Activated T-cell treated with anti-CD3 and anti-CD28 coated beads, Interleukin-2, amount 50 U/mL, for 24 hours (primary cell): ENCODE data around the gene RASA3.
A peak's percentile ranks its signal among the peaks of the same experiment; 100 is the strongest.
"Not testable (repeated sequence)": the region's sequence is repeated elsewhere in the genome, so short reads cannot be mapped to it uniquely, and the experiment has no call there.

Source experiments
- DNase-seq: peaks from one replicate; pipeline ENCODE4 v3.0.0-alpha.2; 2020
- H3K27ac Mint-ChIP-seq: 2 replicates; pipeline ENCODE4 v1.8.0; 2020; ENCODE audit warnings: mild to moderate bottlenecking, mixed read lengths
- H3K27me3 Mint-ChIP-seq: 2 replicates; pipeline ENCODE4 v1.8.0; 2020; ENCODE audit warnings: mixed read lengths
- H3K36me3 Mint-ChIP-seq: 2 replicates; pipeline ENCODE4 v1.8.0; 2020; ENCODE audit warnings: low read depth, mixed read lengths
- H3K4me1 Mint-ChIP-seq: 2 replicates; pipeline ENCODE4 v1.8.0; 2020; ENCODE audit warnings: low read depth, mixed read lengths
- H3K4me3 Mint-ChIP-seq: 2 replicates; pipeline ENCODE4 v1.8.0; 2020; ENCODE audit warnings: mild to moderate bottlenecking, moderate library complexity, mixed read lengths
- H3K9me3 Mint-ChIP-seq: 2 replicates; pipeline ENCODE4 v1.8.0; 2020; ENCODE audit warnings: mixed read lengths

Gene RASA3

GRCh38 chr13:114022309-114022669 lies 110.1 kb downstream of the RASA3 start:
- H3K27ac Mint-ChIP-seq = peak overlapping the region; percentile 53
- H3K27me3 Mint-ChIP-seq = no peaks in the 10 kb centered on the region
- peaks cover 76% of the 10 kb centered on the region for H3K36me3 Mint-ChIP-seq
- H3K9me3 Mint-ChIP-seq = no peaks in the 10 kb centered on the region
- no peak for DNase-seq
- no peak overlapping the region for H3K4me3 Mint-ChIP-seq
- no peaks in the 10 kb centered on the region for H3K4me1 Mint-ChIP-seq

- Mint-ChIP-seq H3K27me3 (no peaks in the 10 kb centered on the region), H3K27ac (peak overlapping the region; percentile 53), H3K4me3 (no peak overlapping the region), H3K9me3 (no peaks in the 10 kb centered on the region), H3K36me3 (peaks cover 77% of the 10 kb centered on the region), H3K4me1 (peaks cover 2% of the 10 kb centered on the region)
- no peak for DNase-seq
These were observed 110.7 kb downstream of the RASA3 start for GRCh38 chr13:114021464-114022308.

DNA sequence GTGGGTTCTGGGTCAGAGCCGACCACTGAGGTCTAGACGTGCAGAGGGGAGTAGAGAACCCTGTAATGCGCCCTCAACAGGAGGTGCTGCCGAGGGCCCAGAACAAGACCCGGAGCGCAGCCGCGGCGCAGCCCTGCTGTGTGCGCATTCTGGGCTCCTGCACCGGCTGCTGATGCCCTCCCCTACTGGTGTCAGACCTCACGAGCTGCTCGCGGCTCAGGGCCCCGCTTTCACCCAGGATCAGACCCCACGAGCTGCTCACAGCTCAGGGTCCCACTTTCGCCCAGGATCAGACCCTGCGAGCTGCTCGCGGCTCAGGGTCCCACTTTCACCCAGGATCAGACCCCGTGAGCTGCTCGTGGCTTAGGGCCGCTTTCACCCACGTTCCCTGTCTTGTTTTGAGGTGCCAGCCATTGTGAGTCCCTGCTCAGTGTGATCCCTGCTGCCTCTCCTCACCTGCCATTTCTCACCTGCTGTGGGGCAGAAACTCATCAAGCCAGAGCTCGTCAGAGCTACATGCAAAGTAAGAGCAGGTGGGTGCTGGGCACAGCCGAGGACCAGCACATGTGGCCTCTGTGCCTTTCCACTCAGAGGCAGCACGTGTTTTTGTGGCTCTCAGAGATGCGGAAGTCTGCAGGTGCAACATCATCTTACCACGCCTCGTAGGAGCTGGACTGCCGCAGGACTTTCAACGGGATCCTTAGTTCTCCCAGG lies 111.5 kb downstream of the RASA3 start:
- H3K36me3 Mint-ChIP-seq = peaks cover 77% of the 10 kb centered on the region
- H3K27me3 Mint-ChIP-seq = no peaks in the 10 kb centered on the region
- peak overlapping the region; percentile 52 for H3K27ac Mint-ChIP-seq
- no peak for DNase-seq
- H3K9me3 Mint-ChIP-seq = no peaks in the 10 kb centered on the region
- H3K4me1 Mint-ChIP-seq = peaks cover 10% of the 10 kb centered on the region
- H3K4me3 Mint-ChIP-seq = no peak overlapping the region

GRCh38 chr13:114020134-114020533 lies 112.3 kb downstream of the RASA3 start:
- not testable (repeated sequence) for DNase-seq, H3K4me3 Mint-ChIP-seq, H3K27me3 Mint-ChIP-seq, H3K9me3 Mint-ChIP-seq
- Mint-ChIP-seq H3K27ac (peak overlapping the region; percentile 52), H3K4me1 (peaks cover 13% of the 10 kb centered on the region), H3K36me3 (peaks cover 75% of the 10 kb centered on the region)

DNA sequence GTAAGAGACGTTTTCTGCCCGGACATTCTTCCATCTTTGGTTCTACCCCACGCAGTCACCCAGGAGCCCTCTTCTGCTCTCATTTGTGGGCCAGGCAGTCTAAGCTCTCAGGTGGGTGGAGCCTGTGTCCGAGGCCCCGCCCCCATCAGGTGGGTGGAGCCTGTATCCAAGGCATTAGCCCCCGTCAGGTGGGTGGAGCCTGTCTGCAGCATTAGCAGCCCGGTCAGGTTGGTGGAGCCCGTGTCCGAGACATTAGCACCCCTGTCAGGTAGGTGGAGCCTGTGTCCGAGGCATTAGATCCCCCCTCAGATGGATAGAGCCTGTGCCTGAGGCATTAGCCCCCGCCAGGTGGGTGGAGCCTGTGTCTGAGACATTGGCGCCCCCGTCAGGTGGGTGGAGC lies 113.1 kb downstream of the RASA3 start:
- H3K4me3 Mint-ChIP-seq = no peak overlapping the region
- peak overlapping the region; percentile 40 for H3K27ac Mint-ChIP-seq
- H3K36me3 Mint-ChIP-seq = peaks cover 74% of the 10 kb centered on the region
- peaks cover 13% of the 10 kb centered on the region for H3K4me1 Mint-ChIP-seq
- peak; percentile 72 for DNase-seq
- H3K27me3 Mint-ChIP-seq = no peaks in the 10 kb centered on the region
- H3K9me3 Mint-ChIP-seq = no peaks in the 10 kb centered on the region

DNA sequence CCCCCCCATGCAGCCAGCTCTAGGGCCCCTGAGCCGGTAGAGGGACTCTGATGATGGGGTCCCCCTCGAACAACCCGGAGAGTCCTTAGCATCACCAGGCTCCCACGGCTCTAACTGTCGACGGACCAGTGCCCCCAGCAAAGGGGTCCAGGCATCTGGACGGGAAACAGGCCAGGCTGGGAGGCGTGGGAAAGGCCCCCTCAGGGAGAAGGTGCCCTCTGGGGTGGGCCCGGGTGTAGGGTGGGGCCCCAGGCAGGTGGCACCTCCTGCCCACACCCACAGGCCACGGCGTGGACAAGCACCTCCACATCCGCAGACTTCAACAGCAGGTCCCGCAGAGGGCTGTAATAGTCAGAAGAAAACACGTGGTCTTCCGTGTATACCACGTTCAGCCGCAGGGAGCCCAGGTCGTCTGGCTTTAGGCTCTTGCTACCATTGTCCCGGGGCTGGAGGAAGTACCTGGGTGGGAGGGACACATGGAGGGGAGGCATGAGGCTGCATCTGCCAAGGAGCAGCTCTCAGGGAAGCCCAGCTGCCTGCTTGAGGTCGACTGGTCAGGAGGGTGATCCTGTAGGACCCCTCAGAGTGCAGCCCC lies 113.9 kb downstream of the RASA3 start:
- Mint-ChIP-seq H3K27me3 (no peaks in the 10 kb centered on the region), H3K4me3 (no peak overlapping the region), H3K4me1 (peaks cover 13% of the 10 kb centered on the region), H3K27ac (peak overlapping the region; percentile 33), H3K36me3 (peaks cover 67% of the 10 kb centered on the region), H3K9me3 (no peaks in the 10 kb centered on the region)
- no peak for DNase-seq

DNA sequence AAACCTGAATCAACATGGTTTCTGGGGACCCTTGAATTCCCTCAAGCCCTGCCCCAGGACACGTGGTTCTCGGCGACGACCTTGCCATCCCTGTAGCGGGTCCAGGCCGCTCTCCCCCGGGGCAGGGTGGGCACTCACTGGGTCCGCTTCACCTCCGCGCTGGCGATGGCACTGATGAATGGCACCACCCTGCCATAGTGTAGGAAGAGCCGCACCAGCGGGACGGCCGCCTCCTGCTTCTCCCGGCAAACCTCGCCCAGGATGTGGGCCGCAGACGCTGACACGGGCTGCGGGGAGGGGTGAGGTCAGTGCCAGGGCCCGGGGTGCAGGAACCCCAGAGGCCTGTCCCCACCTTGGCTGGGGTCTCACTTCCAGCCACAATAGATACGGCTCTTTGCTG lies 114.5 kb downstream of the RASA3 start:
- Mint-ChIP-seq H3K27me3 (no peaks in the 10 kb centered on the region), H3K4me3 (no peak overlapping the region), H3K4me1 (peaks cover 13% of the 10 kb centered on the region), H3K9me3 (no peaks in the 10 kb centered on the region), H3K36me3 (peaks cover 62% of the 10 kb centered on the region), H3K27ac (peak overlapping the region; percentile 33)
- DNase-seq = no peak

GRCh38 chr13:114017028-114017630 lies 115.3 kb downstream of the RASA3 start:
- Mint-ChIP-seq H3K9me3 (no peaks in the 10 kb centered on the region), H3K4me1 (peaks cover 13% of the 10 kb centered on the region), H3K36me3 (peaks cover 57% of the 10 kb centered on the region), H3K27ac (peak overlapping the region; percentile 90), H3K4me3 (no peak overlapping the region), H3K27me3 (no peaks in the 10 kb centered on the region)
- no peak for DNase-seq

GRCh38 chr13:114016321-114017027 lies 115.9 kb downstream of the RASA3 start:
- H3K4me3 Mint-ChIP-seq = no peak overlapping the region
- peak overlapping the region; percentile 90 for H3K27ac Mint-ChIP-seq
- H3K36me3 Mint-ChIP-seq = peaks cover 52% of the 10 kb centered on the region
- H3K4me1 Mint-ChIP-seq = peaks cover 13% of the 10 kb centered on the region
- H3K9me3 Mint-ChIP-seq = no peaks in the 10 kb centered on the region
- no peaks in the 10 kb centered on the region for H3K27me3 Mint-ChIP-seq
- no peak for DNase-seq

DNA sequence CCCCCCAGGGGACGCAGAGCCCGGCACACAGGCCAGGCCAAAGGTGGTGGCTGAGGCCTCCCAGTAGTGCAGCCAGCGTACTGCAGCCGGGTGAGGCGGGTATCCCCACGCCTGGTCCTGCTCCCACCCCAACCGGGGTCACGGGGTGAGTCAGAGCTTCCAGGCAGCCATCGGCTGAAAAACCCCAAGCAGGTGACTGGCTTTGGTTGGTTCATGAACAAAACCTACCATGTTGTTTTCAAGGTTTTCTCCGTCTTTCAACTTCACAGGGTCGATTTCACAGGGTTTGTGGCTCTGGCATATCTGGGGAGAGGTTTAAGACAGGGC lies 116.5 kb downstream of the RASA3 start:
- peak overlapping the region; percentile 90 for H3K27ac Mint-ChIP-seq
- H3K36me3 Mint-ChIP-seq = peaks cover 52% of the 10 kb centered on the region
- H3K27me3 Mint-ChIP-seq = no peaks in the 10 kb centered on the region
- no peak for DNase-seq
- peaks cover 16% of the 10 kb centered on the region for H3K4me1 Mint-ChIP-seq
- H3K9me3 Mint-ChIP-seq = no peaks in the 10 kb centered on the region
- no peak overlapping the region for H3K4me3 Mint-ChIP-seq

DNA sequence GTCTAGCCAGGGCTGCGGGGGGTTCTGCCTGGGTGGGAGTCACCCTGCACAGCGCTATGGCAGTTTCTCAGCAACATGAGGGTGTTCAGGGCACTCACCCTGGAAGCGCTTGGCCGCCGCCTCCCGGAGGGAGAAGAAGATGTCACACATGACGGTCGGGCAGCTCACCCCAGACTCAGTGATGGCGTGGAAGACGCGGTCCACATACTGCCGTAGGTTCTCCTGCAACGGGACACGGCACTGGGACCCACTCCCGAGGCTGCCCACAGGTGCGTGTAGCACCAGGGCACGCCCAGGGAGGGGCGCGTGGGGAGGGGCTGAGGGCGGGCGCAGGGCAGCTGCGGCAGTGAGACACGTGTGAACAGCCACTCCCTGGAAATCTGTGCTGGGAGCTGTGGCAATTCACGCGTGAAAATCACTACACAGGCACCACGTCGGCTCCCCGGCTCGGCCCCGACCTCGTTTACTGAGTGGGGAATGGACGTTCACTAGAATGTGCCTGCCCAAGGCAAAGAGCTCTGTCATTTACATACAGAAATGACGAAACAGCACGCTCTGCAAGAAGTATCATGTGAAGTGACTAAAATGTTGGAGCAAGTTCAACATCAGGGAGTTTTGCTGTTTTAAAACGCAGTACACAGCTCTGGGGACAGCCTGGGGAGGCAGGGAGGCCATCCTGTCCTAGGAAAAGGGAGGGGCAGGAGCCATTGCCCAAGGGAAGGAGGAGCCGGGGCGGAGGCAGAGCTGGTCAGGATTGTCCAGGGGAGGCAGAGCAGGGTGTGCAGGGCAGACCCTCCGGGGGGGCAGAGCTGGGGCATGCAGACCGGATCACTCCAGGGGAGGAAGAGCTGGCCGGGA lies 117.1 kb downstream of the RASA3 start:
- Mint-ChIP-seq H3K27ac (peak overlapping the region; percentile 90), H3K9me3 (no peaks in the 10 kb centered on the region), H3K36me3 (peaks cover 49% of the 10 kb centered on the region), H3K4me3 (no peak overlapping the region), H3K4me1 (peaks cover 19% of the 10 kb centered on the region), H3K27me3 (no peaks in the 10 kb centered on the region)
- no peak for DNase-seq

- Mint-ChIP-seq H3K9me3 (no peaks in the 10 kb centered on the region), H3K27me3 (no peaks in the 10 kb centered on the region), H3K4me3 (no peak overlapping the region), H3K36me3 (peaks cover 55% of the 10 kb centered on the region), H3K27ac (no peak overlapping the region), H3K4me1 (peaks cover 19% of the 10 kb centered on the region)
- DNase-seq = no peak
These were observed 118.3 kb downstream of the RASA3 start for GRCh38 chr13:114013952-114014629.

DNA sequence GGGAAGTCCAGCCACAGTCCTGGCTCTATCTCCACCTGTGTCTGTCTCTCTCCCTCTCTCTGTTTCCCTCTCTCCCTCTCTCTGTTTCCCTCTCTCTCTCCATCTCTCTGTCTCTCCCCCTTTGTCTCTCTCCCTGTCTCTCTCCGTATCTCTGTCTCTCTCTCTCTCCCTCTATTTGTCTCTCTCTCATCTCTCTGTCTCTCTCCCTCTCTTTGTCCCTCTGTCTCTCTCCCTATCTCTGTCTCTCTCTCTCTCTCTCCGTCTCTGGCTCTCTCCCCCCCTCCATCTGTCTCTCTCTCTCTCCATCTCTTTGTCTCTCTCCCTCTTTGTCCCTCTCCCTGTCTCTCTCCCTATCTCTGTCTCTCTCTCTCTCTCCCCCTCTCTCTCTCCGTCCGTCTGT lies 119.1 kb downstream of the RASA3 start:
- DNase-seq = no peak
- no peaks in the 10 kb centered on the region for H3K27me3 Mint-ChIP-seq
- H3K4me3 Mint-ChIP-seq = no peak overlapping the region
- H3K9me3 Mint-ChIP-seq = no peaks in the 10 kb centered on the region
- H3K36me3 Mint-ChIP-seq = peaks cover 52% of the 10 kb centered on the region
- peaks cover 19% of the 10 kb centered on the region for H3K4me1 Mint-ChIP-seq
- H3K27ac Mint-ChIP-seq = no peak overlapping the region
